ENCODE measurements around the gene DFFB.
"Not testable (repeated sequence)": the region's sequence is repeated elsewhere in the genome, so short reads cannot be mapped to it uniquely, and the experiment has no call there.

Gene DFFB

GRCh38 chr1:3910857-3911845 is 53.9 kb downstream of the DFFB start:
- DNase-seq = peak; percentile 58 to 73 (median 65)

DNA sequence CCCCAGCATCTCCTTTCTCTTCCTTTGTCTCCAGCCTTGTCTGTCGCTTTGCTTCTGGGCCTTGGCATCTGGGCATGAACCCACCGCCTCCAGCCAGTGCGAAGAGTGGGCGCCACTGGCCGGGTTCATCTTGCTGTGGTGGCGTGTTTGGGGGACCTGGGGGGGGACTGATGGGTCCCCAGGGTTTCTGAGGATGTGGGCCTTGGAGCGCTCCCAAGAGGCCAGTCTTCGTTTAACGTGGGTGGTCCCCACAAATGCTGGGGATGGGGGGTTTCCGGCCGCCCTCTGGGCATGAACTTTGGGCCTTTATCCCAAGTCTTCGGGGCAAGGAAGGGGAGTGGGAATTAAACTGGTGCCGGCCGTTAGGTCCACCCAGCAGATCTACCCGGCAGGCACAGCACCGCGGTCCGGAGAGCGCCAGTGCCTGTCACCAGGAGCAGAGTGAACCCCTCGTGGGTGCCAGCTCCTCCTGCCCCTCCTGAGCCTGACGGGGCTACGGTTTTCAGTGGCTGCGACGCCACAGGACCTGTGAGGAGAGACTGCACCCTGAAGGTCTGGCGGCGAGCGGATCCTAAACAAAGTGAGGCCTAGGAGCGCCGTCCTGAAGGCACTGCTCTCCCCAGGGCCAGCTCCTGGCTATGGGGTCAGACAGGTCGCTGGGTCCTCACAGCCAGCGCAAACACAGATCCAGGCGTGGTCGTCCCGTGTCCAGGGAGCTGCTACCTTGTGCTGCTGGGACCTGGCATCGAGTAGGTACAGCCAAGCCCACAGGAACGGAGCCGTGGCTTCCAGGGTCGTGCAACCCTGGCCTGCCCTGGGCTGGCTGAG is 54.9 kb downstream of the DFFB start:
- no peak for DNase-seq

GRCh38 chr1:3912809-3913685 is 55.8 kb downstream of the DFFB start:
- DNase-seq = no peak

GRCh38 chr1:3914331-3914851 is 57.1 kb downstream of the DFFB start:
- DNase-seq = no peak

GRCh38 chr1:3914911-3915310 is 57.6 kb downstream of the DFFB start:
- DNase-seq = no peak

- no peak for DNase-seq
Measured at GRCh38 chr1:3915551-3916121, 58.4 kb downstream of the DFFB start.

GRCh38 chr1:3917761-3918160 is 60.5 kb downstream of the DFFB start:
- no peak for DNase-seq

DNA sequence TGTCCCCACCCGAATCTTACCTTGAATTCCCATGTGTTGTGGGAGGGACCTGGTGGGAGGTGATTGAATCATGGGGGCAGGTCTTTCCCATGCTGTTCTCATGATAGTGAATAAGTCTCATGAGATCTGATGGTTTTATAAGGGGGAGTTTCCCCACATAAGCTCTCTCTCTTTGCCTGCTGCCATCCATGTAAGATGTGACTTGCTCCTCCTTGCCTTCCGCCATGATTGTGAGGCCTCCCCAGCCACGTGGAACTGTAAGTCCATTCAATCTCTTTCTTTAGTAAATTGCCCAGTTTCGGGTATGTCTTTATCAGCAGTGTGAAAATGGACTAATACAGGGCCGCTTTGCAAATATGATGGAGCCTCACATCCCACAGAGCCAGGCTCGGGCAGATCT is 61.1 kb downstream of the DFFB start:
- not testable (repeated sequence) for DNase-seq

DNA sequence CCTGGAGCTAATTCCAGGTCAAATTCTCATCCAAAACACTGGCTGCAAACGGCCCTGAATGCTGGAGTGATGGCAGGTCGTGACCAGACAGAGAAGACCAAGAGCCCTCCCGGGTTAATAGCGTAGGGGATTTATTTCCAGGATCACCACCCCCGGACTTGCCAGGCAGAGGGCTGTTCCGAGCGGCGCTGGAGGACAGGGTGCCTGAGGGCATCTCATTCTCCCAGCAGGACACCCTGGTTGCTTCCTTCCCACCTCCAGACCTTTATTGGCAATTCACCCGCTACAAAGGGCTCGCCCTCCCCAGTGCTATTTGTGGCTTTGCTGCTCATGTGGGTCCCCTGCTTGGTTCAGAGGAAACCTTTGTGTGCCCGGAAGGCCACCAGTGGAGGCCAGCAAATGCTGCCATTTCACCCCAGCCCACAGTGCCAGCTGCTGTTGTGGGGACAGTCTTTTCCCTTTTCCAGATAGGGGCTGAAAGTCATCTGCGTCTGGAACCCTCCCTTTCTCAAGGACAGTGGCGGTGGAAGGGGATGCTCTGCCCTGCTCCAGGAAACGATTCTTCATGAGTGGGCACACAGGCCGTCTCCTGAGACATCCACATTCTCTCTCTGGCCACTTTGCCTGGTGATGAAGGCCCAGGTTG is 61.8 kb downstream of the DFFB start:
- DNase-seq = no peak

- DNase-seq = no peak
Measured at GRCh38 chr1:3919706-3920105, 62.4 kb downstream of the DFFB start.

- no peak for DNase-seq
Measured at GRCh38 chr1:3921765-3922164, 64.5 kb downstream of the DFFB start.

DNA sequence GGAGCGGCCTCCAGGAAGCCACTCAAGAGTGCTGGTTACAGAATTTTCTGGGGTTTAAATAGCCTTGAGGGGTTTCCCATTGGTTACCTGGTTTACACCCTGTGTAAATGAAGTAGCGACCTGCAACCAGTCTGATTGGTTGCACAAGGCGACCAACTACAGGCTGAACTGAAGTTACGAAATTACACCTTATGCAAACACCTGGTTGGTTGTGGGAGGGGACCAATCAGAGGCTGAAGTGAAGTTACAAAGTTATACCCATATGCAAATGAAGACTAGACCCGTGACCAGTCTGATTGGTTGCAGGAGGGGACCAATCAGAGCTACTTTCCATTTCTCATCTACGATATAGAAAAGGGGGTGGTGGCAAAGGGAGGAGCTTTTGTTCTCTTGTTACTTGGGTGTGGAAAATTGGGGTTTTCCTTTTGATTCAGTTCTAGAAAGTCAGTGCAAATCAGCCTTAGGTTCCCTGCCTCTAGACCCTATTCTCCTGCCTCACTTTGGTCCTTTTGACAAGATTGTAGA is 65.0 kb downstream of the DFFB start:
- peak in 1 of 5 donors; percentile 37 for DNase-seq

DNA sequence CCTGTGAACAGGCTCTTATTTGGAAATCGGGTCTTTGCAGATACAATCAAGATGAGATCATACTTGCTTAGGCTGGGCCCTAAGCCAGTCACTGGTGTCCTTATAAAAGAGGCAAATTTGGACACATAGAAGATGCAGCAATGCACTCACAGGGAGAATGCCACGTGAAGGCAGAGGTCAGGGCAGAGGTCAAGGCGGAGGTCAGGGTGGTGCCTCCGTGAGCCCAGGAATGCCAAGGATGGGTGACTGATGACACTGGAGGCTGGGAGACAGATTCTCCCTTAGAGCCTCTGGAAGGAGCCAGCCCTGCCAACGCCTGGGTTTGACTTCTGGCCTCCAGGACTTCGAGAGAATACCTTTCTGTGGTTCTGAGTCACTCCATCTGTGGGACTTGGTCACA is 65.6 kb downstream of the DFFB start:
- no peak for DNase-seq

DNA sequence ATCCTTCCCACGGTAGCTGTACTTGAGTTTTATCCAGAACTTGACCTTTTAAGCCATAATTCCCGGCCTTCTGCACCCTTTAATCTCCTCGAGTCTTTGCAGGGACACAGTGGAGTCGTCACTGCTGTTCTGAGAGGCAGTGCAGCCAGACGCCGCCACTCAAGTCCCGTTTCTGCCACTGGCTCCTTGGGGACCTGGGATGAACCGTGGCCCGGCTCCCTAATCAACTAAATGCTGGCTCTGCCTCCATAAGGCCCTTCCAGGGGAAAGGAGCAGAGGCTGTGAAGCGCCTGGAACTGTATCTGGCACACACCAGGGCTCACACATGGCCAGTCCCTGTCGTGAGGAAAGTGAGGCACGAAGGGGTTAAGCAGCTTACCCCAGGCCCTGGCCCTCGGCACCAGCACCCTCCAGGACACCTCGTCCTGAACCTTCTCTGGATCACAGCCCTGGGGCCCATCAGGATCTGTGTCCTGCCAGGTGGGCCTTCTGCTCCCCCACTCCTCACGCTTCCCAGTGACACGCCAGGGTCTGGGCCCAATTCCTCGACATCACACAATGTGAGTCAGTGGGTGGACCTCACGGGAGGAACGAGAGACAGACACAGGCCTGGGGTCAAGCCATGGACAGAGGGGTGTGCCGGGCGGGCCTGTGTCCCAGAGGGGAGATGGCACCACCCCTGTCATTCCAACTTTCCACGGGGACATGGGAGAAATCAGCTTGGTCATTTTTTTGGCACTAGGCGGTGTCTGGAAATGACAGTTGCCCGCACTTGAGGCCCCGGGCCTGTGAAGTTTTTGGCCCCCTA is 66.3 kb downstream of the DFFB start:
- peak in 1 of 5 donors; percentile 2 for DNase-seq

- DNase-seq = peak in 1 of 5 donors; percentile 6
Measured at GRCh38 chr1:3924186-3924824, 67.0 kb downstream of the DFFB start.

DNA sequence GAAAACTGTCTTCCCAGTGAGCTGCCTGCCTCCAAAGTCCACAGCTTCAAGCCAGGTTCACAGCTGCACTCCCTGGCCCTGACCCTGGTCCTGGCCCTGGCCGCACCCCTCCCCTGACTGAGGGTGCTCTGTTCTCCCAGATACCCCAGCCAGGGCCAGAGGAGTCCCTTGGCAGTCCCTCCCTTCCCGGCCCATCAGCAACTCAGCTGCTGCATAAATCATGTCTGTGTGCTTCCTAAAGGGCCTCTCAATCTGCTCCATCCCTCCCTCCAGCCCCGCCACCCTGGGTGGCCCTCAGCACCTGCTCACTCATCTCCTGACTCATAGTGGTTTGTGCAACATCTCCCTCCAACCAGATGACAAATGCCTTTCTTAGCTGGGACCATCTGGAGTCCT is 67.5 kb downstream of the DFFB start:
- no peak for DNase-seq

- DNase-seq = no peak
Measured at GRCh38 chr1:3925256-3925655, 68.0 kb downstream of the DFFB start.

DNA sequence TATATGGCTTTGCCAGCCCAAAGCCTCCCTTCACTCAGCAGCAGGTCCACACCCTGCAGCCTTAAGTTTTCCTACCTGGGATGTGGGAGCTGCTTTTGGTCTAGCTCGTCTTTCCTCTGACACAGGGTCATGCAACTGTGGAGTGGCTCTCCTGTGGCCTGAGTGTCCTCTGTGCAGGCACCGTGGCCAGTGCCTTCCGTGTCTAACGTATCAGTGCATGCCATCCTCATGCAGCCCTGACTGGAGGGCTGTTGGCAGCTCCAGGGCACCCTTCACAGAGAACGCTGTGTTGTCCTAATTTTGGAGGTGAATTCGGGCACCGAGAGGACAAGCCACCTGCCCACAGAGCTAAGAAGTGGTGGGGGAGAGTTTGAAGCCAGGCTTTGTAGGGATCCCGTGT is 68.5 kb downstream of the DFFB start:
- DNase-seq = no peak

DNA sequence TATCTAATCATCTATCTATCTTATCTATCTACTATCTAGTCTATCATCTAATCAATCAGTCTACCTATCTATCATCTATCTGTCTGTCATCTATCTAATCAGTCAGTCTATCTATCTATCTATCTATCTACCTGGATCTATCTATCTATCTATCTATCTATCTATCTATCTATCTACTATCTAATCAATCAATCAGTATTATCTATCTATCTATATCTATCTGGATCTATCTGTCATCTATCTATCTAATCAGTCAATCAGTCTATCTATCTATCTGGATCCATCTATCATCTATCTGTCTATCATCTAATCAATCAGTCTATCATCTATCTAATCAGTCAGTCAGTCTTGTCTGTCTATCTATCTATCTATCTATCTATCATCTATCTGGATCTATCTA is 69.7 kb downstream of the DFFB start:
- DNase-seq = no peak

- no peak for DNase-seq
Measured at GRCh38 chr1:3928586-3928985, 71.3 kb downstream of the DFFB start.

Data from T-helper 1 cell (primary cell).